Neural progenitor cell (in vitro differentiated cells): ENCODE results near the gene ARNT2. TPM values are rescaled to one million over a fixed set of nuclear protein-coding genes. Genes with fewer than 3 reads are reported as not detected.

Experiments used
- DNase-seq: peaks from one replicate; pipeline ENCODE4 v3.0.0-alpha.2; 2016; ENCODE audit warnings: low spot score
- H2AFZ ChIP-seq: fragments of 200-600 bp; sonication (generic); replicated peaks from 2 replicates; pipeline ENCODE4 v1.6.1; 2016; ENCODE audit warnings: antibody characterized with exemption
- H3F3A ChIP-seq: fragments of 200-600 bp; sonication (generic); 2 replicates; pipeline ENCODE4 v1.6.1; 2016; ENCODE audit warnings: antibody characterized with exemption, low read depth
- H3K27ac ChIP-seq: fragments of 200-600 bp; sonication (generic); 2 replicates; pipeline ENCODE4 v1.5.1; 2016; ENCODE audit warnings: mild to moderate bottlenecking
- H3K27me3 ChIP-seq: fragments of 200-600 bp; sonication (generic); 2 replicates; pipeline ENCODE4 v1.6.1; 2016; ENCODE audit warnings: mild to moderate bottlenecking, moderate library complexity
- H3K36me3 ChIP-seq: fragments of 200-600 bp; sonication (generic); 2 replicates; pipeline ENCODE4 v1.5.1; 2016
- H3K4me1 ChIP-seq: fragments of 200-600 bp; sonication (generic); 2 replicates; pipeline ENCODE4 v1.6.1; 2016; ENCODE audit warnings: mixed run types
- H3K4me2 ChIP-seq: fragments of 200-600 bp; sonication (generic); 2 replicates; pipeline ENCODE4 v1.6.1; 2016
- H3K4me3 ChIP-seq: fragments of 200-600 bp; sonication (generic); 2 replicates; pipeline ENCODE4 v1.5.1; 2016
- H3K79me2 ChIP-seq: fragments of 200-600 bp; sonication (generic); 2 replicates; pipeline ENCODE4 v1.6.1; 2016; ENCODE audit warnings: low read depth
- H3K9ac ChIP-seq: fragments of 200-600 bp; sonication (generic); 2 replicates; pipeline ENCODE4 v1.6.1; 2016
- H3K9me3 ChIP-seq: fragments of 200-600 bp; sonication (generic); 2 replicates; pipeline ENCODE4 v1.5.1; 2016; ENCODE audit warnings: low read depth
- H4K20me1 ChIP-seq: fragments of 200-600 bp; sonication (generic); 2 replicates; pipeline ENCODE4 v1.6.1; 2016; ENCODE audit warnings: low read depth
- H3K27ac Mint-ChIP-seq: 3 replicates; pipeline ENCODE4 v1.8.0; 2021; ENCODE audit warnings: mixed read lengths
- H3K27me3 Mint-ChIP-seq: 2 replicates; pipeline ENCODE4 v1.8.0; 2022; ENCODE audit warnings: low read depth, mild to moderate bottlenecking, inconsistent platforms, moderate library complexity, mixed read lengths; ENCODE audit not compliant: insufficient read depth
- H3K36me3 Mint-ChIP-seq: 3 replicates; pipeline ENCODE4 v1.8.0; 2021; ENCODE audit warnings: mixed read lengths
- H3K4me1 Mint-ChIP-seq: 3 replicates; pipeline ENCODE4 v1.8.0; 2021; ENCODE audit warnings: mixed read lengths
- H3K4me3 Mint-ChIP-seq: 3 replicates; pipeline ENCODE4 v1.8.0; 2021; ENCODE audit warnings: mild to moderate bottlenecking, moderate library complexity, mixed read lengths
- H3K9me3 Mint-ChIP-seq: 3 replicates; pipeline ENCODE4 v1.8.0; 2020; ENCODE audit warnings: mixed read lengths
- CTCF ChIP-seq: fragments of 200-600 bp; sonication (generic); IDR thresholded peaks from 2 replicates; pipeline ENCODE4 v1.5.1; 2017; ENCODE audit warnings: antibody characterized with exemption, mild to moderate bottlenecking
- EZH2 ChIP-seq: fragments of 200-600 bp; sonication (generic); IDR thresholded peaks from 2 replicates; pipeline ENCODE4 v1.6.1; 2017; ENCODE audit warnings: antibody characterized with exemption, mild to moderate bottlenecking, moderate library complexity
- EZH2phosphoT487 ChIP-seq: fragments of 200-600 bp; sonication (generic); IDR thresholded peaks from 2 replicates; pipeline ENCODE4 v1.6.1; 2017; ENCODE audit warnings: antibody characterized with exemption
- total RNA-seq: library from RNA; depleted of rRNA; stranded (reverse); fragments of >200 nt; gene quantifications from 2 replicates; pipeline ENCODE4 v1.2.3, GENCODE V29; 2015; ENCODE audit warnings: low replicate concordance

The ARNT2 gene
- total RNA-seq, 1 donor from 2014 or later: 15.7 TPM

GRCh38 chr15:80620931-80621330, 216.7 kb downstream of the ARNT2 start:
- no peak overlapping the region for H3K27ac ChIP-seq
- H3F3A ChIP-seq: no peaks in the 10 kb centered on the region
- no peaks in the 10 kb centered on the region for H3K36me3 ChIP-seq
- no peak for DNase-seq
- Mint-ChIP-seq H3K27ac (no peak overlapping the region), H3K36me3 (no peaks in the 10 kb centered on the region), H3K27me3 (peaks cover 2% of the 10 kb centered on the region), H3K4me1 (no peaks in the 10 kb centered on the region), H3K9me3 (peaks cover 12% of the 10 kb centered on the region), H3K4me3 (no peak overlapping the region)
- no peaks in the 10 kb centered on the region for H3K9me3 ChIP-seq
- H3K4me2 ChIP-seq: no peak overlapping the region
- H4K20me1 ChIP-seq: no peaks in the 10 kb centered on the region
- no peak overlapping the region for H3K9ac ChIP-seq
- no peak for TF ChIP-seq EZH2
- TF ChIP-seq EZH2phosphoT487: no peak
- TF ChIP-seq CTCF: no peak
- H3K4me3 ChIP-seq: no peak overlapping the region
- no peak overlapping the region for H2AFZ ChIP-seq
- H3K27me3 ChIP-seq: no peaks in the 10 kb centered on the region
- no peaks in the 10 kb centered on the region for H3K4me1 ChIP-seq
- no peaks in the 10 kb centered on the region for H3K79me2 ChIP-seq

- no peaks in the 10 kb centered on the region for H3K4me1 ChIP-seq
- Mint-ChIP-seq H3K36me3 (no peaks in the 10 kb centered on the region), H3K4me1 (peaks cover 8% of the 10 kb centered on the region), H3K27me3 (peaks cover 6% of the 10 kb centered on the region), H3K4me3 (no peak overlapping the region), H3K9me3 (peaks cover 12% of the 10 kb centered on the region), H3K27ac (no peak overlapping the region)
- H3K9ac ChIP-seq: no peak overlapping the region
- H4K20me1 ChIP-seq: no peaks in the 10 kb centered on the region
- no peaks in the 10 kb centered on the region for H3F3A ChIP-seq
- DNase-seq: no peak
- no peak for TF ChIP-seq CTCF
- no peak for TF ChIP-seq EZH2phosphoT487
- no peak for TF ChIP-seq EZH2
- H3K27ac ChIP-seq: no peak overlapping the region
- H3K79me2 ChIP-seq: no peaks in the 10 kb centered on the region
- H3K27me3 ChIP-seq: no peaks in the 10 kb centered on the region
- no peak overlapping the region for H3K4me2 ChIP-seq
- no peak overlapping the region for H2AFZ ChIP-seq
- H3K9me3 ChIP-seq: no peaks in the 10 kb centered on the region
- H3K4me3 ChIP-seq: no peak overlapping the region
- H3K36me3 ChIP-seq: no peaks in the 10 kb centered on the region
These were observed 222.5 kb downstream of the ARNT2 start for GRCh38 chr15:80626643-80627120.

GRCh38 chr15:80629355-80629754, 225.2 kb downstream of the ARNT2 start:
- Histone ChIP-seq H3K79me2 (no peaks in the 10 kb centered on the region), H3K27me3 (no peaks in the 10 kb centered on the region), H3K4me2 (no peak overlapping the region), H4K20me1 (no peaks in the 10 kb centered on the region), H2AFZ (no peak overlapping the region), H3K4me3 (no peak overlapping the region), H3K4me1 (no peaks in the 10 kb centered on the region), H3K9me3 (no peaks in the 10 kb centered on the region), H3F3A (no peaks in the 10 kb centered on the region), H3K9ac (no peak overlapping the region), H3K36me3 (no peaks in the 10 kb centered on the region), H3K27ac (no peak overlapping the region)
- Mint-ChIP-seq H3K27me3 (peaks cover 4% of the 10 kb centered on the region), H3K27ac (no peak overlapping the region), H3K36me3 (no peaks in the 10 kb centered on the region), H3K9me3 (no peaks in the 10 kb centered on the region), H3K4me1 (peaks cover 8% of the 10 kb centered on the region), H3K4me3 (no peak overlapping the region)
- no peak for DNase-seq
- TF ChIP-seq CTCF: no peak
- TF ChIP-seq EZH2phosphoT487: no peak
- no peak for TF ChIP-seq EZH2
